ENCODE results near the gene PTPRN2.

- no peak for TF ChIP-seq CTCF (conservative IDR thresholded peaks at IDR 0.05)
- TF ChIP-seq EZH2 (IDR thresholded peaks at IDR 0.05; ENCODE audit: low read depth): no peak
Observed at GRCh38 chr7:157650801-157651200, 936.8 kb downstream of the PTPRN2 start.

Measured in PC-9 (cell line).